GM21360 (cell line): Measurements from ENCODE around the gene DCLK3.

Experiments
- ATAC-seq: cut with Tn5 transposase; IDR thresholded peaks from one replicate; pipeline ENCODE4 v1.9.1; 2021; ENCODE audit warnings: mild to moderate bottlenecking, moderate library complexity; ENCODE audit not compliant: unreplicated experiment

Gene DCLK3

DNA sequence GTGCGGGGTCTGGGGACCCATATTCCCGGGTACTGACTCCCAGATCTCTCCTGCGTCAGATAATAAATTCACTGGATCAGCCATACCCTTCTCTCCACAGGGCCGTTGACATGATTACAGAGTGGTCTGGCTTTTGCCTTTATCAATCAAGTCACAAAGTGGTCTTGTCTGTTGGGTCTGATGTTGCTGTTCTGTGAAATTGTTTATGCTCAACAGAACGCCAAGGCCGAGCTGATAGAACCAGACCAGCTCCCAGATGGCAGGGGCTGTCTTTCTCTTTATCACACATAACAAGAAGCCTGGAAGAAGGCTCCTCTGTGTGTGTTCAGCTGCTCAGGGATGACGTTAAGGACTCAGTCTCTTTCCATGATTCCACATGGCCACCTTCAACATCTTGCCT lies 751 bp upstream of the DCLK3 start:
- ATAC-seq, result no peak

DNA sequence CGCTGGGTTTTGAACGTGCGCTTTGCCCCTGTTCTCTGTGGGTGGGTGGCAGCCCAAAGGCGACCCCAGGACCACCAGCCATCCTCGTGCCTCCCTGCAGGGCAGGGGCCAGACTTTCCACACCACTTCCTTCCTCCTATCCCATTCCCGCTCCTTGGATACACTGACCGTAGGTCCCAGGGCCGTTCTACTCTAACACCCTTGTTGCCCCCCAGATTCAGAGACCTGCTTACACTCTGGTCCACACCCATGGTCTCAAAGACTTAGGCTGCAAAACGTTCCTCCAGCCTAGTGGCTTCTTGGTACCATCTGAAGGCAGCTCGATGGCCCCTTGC lies 318 bp upstream of the DCLK3 start:
- no peak for ATAC-seq

DNA sequence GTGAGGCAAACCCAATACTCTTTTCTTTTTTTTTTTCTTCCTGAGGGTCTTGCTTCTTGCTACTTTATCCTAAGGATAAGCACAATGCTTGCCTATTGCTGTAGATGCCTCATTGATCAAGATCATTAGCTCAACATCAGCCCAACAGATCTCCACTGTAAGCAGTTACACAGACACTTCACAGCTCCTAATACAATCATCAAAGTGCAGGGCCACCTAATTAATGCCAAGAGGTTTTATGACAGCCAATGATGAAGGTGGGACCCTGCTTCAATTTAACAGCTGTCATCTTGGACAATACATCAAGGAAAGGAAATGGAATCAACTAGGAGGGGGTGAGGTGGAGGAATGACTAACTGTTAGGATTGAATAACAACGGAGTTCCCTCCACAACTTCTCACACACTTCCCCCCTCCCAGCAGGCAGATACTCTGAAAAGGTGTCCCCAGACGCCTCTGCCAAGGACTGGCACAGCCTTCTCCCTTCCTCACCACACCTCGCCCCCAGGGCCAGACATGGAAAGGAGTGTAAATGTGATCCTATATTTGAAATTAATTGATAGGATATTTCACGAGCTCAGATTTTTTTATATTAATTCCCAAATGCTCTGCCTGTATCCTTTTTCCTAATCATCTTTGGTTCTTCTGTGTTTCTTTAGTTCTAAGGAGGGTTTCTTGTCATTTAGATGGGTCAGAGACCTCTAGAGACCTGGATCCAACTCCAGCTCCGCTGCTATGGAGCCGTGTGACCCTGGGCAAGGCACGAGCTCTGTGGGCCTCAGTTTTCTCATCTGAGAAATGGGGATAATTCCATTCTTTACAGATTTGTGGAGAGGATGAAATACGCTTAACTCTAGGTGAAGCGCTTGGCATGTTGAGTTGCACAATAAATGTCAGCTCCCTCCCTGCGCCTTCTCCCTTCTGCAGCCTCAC lies 1.2 kb downstream of the DCLK3 start:
- ATAC-seq, result no peak

DNA sequence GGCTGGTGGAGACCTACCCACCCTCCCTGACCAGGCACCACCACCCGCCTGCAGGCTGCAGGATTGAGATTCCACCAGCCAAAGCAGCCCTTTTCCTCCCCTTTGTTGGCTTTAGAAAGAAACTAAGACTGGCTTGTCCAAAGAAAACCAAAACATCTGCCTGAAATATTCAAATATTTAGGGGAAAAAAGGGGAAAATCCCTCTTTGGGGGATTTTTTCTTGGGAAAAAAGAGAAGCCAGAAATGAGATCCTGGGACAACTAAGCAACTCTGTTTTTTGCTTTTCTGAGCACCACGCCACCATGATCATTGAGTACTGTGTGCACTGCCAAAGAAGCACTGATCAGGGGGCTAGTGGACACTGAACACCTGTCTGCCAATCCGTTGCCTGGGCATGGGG lies 2.6 kb downstream of the DCLK3 start:
- ATAC-seq, result no peak

DNA sequence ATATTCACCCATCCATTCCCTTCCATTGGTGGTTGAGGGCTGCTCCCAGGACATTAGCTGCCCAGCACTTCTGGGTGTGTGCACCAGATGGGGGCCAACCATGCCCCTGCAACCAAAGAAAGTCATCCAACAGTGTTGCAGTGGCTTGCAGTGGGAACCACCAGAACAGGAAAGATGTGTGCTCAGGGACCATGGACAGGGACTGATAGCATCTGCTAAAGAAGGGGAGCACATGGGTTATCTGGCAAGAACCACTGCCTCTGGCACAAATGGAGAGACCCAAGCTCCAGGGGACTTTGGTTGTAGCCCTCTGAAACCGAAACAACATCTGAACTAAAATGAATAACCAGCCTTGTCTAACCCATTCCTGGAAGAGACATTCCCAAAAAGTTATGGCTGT lies 8.1 kb downstream of the DCLK3 start:
- no peak for ATAC-seq

GRCh38 chr3:36751326-36751725 lies 13.0 kb downstream of the DCLK3 start:
- ATAC-seq, result no peak

- no peak for ATAC-seq
These were observed 13.6 kb downstream of the DCLK3 start for GRCh38 chr3:36750737-36751136.

- no peak for ATAC-seq
These were observed 19.6 kb downstream of the DCLK3 start for GRCh38 chr3:36744763-36745162.

GRCh38 chr3:36743826-36744225 lies 20.5 kb downstream of the DCLK3 start:
- no peak for ATAC-seq

GRCh38 chr3:36741285-36741684 lies 23.1 kb downstream of the DCLK3 start:
- no peak for ATAC-seq

- ATAC-seq, result no peak
These were observed 23.6 kb downstream of the DCLK3 start for GRCh38 chr3:36740787-36741186.

- ATAC-seq, result no peak
These were observed 25.7 kb downstream of the DCLK3 start for GRCh38 chr3:36738702-36739101.

GRCh38 chr3:36736301-36736700 lies 28.1 kb downstream of the DCLK3 start:
- ATAC-seq, result no peak

DNA sequence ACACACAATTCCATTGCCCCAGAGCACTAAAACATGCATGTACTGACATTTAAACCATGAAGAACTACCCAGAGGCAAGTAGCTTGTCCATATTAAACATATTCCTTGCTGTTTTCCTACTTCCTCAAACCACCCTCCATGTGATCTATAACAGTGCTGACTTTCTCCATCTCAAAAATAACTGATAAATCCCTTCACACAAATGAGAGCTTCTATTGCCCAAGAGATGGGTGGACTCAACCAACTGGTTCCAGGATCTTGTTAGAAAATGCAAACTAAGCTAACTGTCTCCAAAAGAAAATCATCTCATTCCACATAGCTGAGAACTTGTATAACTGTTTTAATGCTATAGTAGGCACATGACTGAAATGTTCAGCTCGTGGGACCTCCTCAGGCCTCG lies 29.6 kb downstream of the DCLK3 start:
- ATAC-seq, result no peak

GRCh38 chr3:36733723-36734122 lies 30.6 kb downstream of the DCLK3 start:
- ATAC-seq, result no peak

DNA sequence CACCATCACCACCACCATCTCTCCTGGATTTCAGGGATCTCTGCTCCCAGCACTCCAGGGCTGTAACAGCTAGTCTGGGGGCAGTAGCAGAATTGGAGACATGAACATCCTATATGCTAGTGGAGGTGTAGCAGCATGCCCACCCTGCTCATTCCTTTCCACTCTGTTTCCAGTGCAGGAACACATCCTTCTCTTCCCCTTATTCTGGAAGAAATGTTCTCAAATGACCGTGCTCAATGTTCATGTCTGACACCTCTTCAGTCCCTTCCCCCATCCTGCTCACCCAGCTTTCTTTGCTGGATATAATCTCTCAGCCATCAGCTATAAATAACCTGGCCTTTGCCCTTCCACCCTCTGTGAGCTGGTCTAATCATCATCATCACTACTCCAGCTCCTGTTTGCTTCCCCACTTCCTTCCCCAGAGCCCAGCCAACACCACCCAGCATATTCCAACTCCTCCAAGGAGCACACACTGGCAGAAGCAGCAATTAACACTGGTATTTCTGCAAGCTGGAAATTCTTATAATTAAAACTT lies 31.1 kb downstream of the DCLK3 start:
- no peak for ATAC-seq

- ATAC-seq, result no peak
These were observed 33.4 kb downstream of the DCLK3 start for GRCh38 chr3:36730966-36731365.

GRCh38 chr3:36729204-36730056 lies 34.9 kb downstream of the DCLK3 start:
- no peak for ATAC-seq

DNA sequence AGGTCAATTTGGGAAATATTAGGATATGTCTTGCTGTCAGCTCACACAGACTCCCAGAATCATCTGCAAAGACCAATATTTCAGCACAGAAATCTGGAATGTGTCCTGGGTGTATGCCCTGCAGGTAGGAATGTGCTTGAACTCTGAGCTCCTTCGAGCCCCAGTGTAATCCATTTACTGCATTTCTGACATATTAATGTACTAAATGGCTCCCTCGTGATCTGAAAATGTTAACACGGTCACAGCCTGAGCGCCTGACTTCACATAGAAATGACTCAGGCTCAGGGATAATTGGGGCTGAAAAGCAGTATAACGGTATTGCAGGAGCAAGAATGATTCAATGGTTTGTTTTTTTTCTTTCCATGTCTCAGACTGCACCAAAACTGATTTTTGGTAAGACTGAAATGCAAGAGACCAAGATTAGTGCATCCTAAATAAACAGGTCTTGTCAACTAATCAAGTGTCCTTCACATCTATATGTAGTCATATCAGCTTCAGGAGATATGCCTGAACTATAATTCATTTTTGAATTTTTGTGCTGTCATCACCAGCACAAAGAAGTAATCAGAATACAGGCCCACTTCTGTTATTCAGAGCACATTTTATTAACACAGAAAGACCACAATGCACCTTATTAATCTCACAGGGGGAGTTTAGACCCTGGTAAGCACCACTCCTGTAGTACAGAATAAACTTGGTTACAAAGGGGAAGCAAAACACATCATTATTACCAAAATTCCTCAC lies 49.8 kb downstream of the DCLK3 start:
- ATAC-seq, result no peak

- ATAC-seq, result no peak
These were observed 50.4 kb downstream of the DCLK3 start for GRCh38 chr3:36713904-36714303.

- no peak for ATAC-seq
These were observed 53.7 kb downstream of the DCLK3 start for GRCh38 chr3:36710606-36711005.
